ENCODE results near the gene NFYC.

DNA sequence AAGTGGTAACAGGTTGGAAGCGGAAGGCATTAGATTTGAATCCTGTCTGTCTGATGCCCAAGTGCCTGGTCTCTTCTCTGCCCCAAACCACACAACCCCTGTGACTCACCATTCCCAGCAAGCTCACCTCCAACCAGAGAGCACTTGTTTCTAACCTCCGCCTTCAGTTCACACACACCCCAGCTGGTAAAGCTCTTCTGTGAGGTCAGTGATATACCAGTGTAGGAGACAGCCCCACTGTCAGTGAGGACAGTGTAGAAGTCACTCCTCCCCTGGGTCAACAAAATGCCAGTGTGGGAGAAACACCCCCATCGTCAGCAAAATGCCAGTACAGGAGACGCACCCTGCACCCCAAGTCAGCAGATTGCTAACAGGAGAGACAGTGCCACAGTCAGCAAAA is 28.6 kb upstream of the NFYC start:
- no peak for TF ChIP-seq RELA (CRISPR knock-in tag; IDR thresholded peaks at IDR 0.05; ENCODE audit: borderline replicate concordance)
- TF ChIP-seq NR3C1 (CRISPR knock-in tag; conservative IDR thresholded peaks at IDR 0.05; ENCODE audit: low read depth), result no peak
- TF ChIP-seq NFYB (CRISPR knock-in tag; conservative IDR thresholded peaks at IDR 0.05; ENCODE audit: low read depth), result no peak
- TF ChIP-seq, protein P1, sequence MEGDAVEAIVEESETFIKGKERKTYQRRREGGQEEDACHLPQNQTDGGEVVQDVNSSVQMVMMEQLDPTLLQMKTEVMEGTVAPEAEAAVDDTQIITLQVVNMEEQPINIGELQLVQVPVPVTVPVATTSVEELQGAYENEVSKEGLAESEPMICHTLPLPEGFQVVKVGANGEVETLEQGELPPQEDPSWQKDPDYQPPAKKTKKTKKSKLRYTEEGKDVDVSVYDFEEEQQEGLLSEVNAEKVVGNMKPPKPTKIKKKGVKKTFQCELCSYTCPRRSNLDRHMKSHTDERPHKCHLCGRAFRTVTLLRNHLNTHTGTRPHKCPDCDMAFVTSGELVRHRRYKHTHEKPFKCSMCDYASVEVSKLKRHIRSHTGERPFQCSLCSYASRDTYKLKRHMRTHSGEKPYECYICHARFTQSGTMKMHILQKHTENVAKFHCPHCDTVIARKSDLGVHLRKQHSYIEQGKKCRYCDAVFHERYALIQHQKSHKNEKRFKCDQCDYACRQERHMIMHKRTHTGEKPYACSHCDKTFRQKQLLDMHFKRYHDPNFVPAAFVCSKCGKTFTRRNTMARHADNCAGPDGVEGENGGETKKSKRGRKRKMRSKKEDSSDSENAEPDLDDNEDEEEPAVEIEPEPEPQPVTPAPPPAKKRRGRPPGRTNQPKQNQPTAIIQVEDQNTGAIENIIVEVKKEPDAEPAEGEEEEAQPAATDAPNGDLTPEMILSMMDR (IDR thresholded peaks at IDR 0.05), result no peak
